Activated T-cell treated with anti-CD3 and anti-CD28 coated beads for 4 hours (primary cell): ENCODE data around the gene BABAM1.
A peak's percentile ranks its signal among the peaks of the same experiment; 100 is the strongest.
"Not testable (repeated sequence)": the region's sequence is repeated elsewhere in the genome, so short reads cannot be mapped to it uniquely, and the experiment has no call there.

Source experiments
- DNase-seq: peaks from one replicate; pipeline ENCODE4 v3.0.0-alpha.2; 2020

Gene BABAM1

DNA sequence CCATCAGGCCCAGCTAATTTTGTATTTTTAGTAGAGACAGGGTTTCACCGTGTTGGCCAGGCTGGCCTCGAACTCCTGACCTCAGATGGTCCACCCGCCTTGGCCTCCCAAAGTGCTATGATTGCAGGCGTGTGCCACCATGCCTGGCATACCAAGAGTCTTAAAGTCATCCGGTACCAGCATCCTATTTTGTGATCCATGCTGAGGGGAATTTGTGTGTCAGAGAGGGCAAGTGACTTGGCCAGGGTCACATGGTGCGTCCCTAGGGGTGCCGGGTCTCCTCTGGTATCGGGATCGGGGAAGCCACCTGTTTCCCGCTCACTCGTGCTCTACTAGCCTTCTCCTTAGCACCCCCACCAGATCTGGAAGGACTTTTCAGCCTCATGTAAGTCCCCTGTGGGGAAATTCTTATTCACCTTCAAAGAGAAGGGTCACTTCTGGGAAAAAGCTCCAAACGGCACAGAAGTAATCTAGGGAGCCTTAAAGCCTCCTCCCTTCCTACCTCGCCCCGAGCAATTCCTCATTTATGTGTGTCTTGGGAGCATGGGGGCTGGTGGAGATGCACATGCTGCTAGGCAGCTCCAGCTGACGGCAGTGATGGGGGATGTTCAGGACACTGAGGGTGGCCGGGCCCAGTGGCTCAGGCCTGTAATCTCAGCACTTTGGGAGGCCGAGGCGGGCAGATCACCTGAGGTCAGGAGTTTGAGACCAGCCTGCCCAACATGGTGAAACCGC, 8.4 kb downstream of the BABAM1 start:
- DNase-seq, result no peak

DNA sequence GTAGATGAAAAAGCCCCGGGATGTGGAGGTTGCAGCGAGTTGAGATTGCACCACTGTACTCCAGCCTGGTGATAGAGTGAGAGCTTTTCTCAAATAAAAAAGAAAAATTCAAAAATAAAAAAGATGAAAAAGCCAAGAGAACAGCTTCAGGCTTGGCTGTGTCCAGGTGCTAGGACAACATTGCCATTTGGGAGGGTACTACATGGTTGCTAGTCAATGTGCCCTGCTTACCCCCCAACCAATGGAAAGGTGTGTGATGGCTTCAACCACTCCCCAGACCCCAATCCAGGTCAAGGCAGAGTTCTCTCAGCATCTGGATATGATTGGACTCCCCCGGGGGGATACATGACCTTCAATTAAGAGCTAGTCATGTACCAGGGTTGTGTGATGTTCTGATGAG, 12.2 kb downstream of the BABAM1 start:
- DNase-seq, result no peak

DNA sequence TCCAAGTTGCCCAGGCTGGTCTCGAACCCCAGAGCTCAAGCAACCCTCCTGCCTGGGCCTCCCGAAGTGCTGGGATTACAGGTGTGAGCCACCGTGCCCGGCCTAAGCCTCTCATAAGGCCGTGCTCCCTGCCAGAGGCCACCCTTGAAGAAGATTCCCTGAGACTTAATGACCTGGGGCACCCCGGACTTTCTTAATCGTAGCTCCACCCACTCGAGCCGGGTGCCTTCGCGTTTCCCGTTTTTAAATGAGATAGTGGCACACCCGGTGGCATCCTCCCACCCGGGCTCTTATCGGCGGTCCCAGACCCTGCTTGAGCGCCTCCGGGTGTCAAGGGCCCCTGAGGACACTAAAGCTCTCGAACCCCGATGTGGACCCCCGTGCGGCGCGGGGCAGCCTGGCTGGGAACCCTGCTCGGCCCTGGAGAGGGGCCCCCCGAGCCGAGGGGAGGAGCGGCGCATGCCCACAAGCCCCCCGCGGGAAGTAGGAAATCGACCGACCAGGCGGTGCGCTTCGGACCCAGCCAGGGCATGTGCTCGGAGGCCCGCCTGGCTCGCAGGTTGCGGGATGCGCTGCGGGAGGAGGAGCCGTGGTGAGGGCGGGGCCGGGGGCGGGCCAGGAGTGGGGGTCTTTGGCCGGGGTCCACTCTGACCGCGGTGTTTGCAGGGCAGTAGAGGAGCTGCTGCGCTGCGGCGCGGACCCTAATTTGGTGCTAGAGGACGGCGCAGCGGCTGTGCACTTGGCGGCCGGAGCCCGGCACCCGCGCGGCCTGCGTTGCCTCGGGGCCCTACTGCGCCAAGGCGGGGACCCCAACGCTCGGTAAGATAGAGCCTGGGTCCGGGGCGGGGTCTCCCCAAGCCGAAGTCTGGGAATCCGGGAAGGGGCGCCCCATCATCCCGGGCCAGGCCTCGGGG, 14.4 kb downstream of the BABAM1 start, which contains the start of gene ANKLE1:
TSS of gene ANKLE1 (plus strand) at position 511 of the 914 bp plus-strand sequence. CDS start at position 531, 20 bp downstream.
- DNase-seq, result no peak

DNA sequence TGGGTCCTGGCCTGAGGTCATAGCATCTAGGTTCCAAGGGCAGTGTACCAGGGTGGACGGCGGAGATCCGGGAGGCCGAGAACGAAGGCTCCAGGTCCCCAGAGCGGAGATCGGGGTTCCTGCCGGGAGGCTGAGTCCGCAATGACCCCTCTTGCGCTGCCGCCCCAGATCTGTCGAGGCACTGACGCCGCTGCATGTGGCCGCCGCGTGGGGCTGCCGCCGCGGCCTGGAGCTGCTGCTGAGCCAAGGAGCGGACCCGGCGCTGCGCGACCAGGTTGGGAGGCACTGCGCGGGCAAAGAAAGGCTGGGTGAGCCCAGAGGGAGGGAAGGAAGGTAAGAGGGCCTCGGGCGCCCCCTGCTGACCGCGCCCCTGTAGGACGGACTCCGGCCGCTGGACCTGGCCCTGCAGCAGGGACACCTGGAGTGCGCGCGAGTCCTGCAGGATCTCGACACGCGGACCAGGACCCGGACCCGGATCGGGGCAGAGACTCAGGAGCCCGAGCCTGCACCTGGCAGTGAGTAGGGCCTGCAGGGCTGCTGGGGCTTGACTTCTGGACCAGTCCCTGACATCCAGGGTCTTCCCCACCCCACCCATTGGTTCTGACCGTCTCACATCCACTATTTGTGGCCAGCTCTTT, 15.4 kb downstream of the BABAM1 start:
- peak; percentile 66 for DNase-seq

DNA sequence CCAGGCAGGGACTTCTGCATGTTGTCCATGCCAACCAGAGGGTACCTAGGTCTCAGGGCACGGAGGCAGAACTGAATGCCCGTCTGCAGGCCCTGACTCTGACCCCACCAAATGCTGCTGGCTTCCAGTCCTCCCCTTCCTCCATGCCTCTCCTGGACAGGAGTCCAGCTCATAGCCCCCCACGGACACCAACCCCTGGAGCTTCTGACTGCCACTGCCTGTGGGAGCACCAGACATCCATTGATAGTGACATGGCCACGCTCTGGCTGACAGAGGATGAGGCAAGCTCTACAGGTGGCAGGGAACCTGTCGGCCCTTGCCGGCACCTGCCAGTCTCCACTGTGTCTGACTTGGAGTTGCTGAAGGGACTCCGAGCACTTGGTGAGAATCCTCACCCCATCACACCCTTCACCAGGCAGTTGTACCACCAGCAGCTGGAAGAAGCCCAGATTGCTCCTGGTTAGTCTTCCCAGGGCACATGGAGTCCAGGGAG, 16.3 kb downstream of the BABAM1 start:
- no peak for DNase-seq

DNA sequence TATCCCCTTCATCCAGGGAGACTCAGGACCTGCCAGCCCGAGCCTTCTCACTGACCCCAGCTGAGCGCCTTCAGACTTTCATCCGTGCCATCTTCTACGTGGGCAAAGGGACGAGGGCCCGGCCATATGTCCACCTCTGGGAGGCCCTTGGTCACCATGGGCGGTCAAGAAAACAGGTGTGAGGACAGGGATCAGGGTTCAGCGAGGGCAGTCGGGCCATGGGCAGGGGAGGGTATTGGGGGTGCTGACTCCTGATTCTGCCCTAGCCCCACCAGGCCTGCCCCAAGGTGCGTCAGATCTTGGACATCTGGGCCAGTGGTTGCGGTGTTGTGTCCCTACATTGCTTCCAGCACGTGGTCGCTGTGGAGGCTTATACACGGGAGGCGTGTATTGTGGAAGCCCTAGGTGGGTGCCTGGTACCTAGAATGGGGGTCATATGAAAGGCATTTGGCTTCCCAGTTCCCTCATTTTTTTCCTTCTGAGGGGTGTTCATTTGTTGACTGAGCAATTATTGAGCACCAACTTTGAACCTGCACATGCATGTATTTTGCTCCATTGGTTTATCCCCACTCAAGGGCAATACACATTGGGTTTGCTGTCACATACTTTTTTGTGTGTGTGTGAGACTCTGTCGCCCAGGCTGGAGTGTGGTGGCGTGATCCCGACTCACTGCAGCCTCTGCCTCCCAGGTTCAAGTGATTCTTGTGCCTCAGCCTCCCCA, 18.3 kb downstream of the BABAM1 start:
- DNase-seq, result no peak

DNA sequence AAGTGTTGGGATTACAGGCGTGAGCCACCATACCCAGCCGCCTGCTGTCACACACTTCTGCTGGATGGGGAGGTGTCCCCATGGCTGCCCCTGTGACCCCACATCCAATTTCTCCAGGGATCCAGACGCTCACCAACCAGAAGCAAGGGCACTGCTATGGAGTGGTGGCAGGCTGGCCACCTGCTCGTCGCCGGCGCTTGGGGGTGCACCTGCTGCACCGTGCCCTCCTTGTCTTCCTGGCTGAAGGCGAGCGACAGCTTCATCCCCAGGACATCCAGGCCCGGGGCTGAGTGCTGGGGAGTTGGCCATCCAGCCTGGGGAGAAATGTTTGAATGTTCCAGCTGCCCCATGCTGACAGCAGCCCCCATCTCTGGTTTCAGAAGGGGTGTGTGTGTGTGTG, 19.0 kb downstream of the BABAM1 start:
- DNase-seq, result no peak

DNA sequence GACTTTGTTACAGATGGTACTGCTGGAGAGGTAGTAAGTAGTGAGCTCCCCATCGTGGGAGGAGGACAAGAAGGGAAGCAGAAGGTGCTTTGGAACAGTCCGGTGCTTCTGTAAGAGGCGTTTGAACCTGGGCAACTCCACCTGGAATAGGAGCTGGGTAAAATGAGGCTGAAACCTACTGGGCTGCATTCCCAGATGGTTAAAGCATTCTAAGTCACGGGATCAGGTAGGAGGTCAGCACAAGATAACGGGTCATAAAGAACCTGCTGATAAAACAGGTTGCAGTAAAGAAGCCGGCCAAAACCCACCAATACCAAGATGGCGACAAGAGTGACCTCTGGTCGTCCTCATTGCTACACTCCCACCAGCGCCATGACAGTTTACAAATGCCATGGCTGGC, 19.5 kb downstream of the BABAM1 start:
- DNase-seq, result no peak

DNA sequence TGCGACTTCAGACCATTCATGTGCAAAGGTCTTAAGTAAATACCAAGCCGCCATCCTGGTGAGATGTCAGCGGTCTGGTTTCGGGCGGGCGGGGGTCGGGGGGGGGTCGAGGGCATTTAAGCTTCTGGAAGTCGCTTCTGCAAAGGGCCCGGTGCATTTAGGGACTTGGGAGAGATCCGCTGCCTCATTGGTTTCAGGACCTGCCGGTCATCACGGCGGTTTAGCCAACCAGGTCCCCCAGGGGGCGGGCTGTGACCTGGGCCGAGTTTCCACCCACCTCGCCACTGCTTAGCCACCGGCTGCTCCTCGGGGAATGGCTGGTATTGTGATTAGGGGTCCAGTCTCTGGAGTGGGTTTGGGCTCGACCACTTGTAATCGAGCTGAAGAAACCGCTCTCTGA, 22.2 kb downstream of the BABAM1 start:
- peak; percentile 18 for DNase-seq

DNA sequence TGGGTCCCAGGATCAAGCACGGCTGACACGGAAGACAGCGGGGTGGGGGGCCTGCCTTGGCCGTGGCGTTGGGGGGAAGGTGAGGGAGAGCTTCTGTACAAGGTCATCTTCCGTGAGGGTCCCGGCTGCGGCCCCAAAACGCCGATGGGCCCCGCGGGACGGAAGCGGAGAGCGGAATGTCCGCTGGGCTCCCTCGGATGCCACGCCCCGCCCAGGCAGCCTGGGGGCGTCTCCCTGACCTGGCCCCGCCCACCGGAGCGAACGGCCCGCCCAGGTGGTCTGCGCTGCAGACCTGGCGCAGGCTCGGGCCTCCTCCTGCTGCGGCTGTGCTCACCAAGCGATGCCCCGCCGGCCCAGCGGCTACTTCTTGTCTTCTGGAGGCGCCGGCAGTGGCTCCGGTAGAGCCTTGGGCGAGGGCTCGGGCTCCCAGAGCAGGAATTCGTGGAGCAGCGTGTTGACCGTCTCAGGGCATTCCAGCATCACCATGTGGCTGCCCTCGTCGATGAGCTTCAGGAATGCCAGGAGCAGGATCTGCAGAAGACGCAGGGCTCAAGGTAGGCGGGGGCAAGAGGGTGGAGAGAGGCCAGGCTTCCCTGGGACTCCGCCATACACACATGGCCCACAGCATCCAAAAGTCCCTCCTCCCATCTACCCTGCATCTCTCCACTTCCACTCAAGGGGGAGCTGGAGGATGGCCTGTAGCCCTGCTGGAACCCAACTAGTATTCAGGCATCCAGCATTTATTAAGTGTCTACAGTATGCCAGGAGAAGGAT, 25.2 kb downstream of the BABAM1 start:
- peak; percentile 75 for DNase-seq

DNA sequence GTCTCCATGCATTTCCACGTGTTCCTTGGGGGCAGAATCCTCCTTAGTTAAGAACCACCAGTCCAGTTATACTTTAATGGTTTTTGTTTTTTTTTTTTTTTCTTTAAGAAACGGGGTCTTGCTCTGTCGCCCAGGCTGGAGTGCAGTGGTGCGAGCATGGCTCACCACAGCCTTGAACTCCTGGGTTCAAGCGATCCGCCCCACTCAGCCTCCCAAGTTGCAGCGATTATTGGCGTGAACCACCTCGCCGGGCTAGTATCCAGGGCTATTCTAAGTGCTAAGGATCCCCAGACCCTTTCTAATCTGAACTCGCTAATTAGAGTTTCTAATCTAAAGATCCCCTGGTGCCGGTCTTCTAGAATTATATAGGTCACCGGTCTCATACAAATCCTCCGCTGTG, 26.4 kb downstream of the BABAM1 start:
- no peak for DNase-seq

DNA sequence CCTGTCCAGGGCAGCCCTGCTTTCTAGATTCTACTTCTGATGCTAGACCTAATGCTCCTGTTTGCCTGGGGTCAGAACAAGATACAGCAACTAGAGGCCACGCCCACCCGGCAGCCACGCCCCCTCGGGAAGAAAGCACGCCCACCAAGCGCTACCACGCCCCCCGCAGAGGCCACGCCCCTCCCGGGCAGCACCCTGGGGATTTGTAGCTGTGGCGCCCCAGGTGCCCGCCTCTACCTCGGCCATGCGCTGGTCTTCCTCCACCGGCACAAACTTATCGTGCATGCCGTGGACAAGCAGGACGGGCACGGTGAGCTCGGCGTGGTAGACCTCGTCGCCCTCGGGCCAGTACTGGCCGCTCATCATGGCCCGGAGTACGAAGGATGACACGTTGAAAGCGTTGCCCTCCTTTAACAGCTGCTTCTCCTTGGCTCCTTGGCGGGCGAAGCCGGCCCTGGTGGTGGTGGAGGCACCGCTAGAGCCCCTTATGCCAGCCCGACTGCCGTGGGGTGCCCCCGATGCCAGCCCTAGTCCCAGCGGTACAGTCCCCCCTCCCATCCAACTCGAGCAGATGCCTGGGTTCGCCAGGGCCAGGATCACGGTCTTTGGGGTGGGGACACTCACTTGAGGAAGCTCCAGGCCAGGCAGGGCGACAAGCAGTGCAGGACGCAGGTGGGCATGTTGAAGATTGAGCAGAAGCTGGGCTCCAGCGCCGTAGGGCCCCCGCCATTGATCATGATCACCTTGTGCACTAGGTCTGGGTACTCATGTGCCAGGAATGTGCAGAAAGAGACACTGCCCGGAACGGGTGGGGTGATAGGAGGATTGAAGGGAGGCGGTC, 27.0 kb downstream of the BABAM1 start:
- peak; percentile 33 for DNase-seq

DNA sequence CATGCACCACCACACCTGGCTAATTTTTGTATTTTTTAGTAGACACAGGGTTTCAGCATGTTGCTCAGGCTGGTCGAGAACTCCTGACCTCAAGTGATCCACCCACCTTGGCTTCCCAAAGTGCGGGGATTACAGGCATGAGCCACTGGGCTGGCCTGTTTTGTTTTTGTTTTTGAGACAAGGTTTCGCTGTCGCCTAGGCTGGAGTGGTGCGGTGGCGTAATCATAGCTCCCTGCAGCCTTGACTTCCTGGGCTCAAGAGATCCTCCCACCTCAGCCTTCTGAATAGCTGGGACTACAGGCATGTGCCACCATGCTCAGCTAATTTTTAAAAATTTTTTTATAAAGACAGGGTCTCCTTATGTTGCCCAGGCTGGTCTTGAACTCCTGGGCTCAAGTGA, 28.3 kb downstream of the BABAM1 start:
- not testable (repeated sequence) for DNase-seq

DNA sequence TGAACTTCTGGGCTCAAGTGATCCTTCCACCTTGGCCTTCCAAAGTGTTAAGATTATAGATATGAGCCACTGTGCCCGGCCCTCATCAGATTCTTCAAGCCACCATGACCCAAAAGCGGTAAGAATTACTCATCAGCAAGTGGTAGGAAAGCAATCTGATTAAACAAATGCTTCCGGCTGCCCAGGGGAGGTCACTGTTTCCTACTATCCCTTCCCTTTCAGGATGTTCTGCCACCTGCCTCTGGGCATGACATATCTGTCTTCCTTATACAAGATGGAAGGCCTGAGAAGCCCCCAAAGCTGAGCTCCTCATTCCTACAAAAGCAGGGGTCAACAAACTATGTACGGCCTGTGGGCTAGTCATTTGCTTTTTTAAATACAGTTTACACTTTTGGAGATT, 29.0 kb downstream of the BABAM1 start:
- DNase-seq, result no peak

DNA sequence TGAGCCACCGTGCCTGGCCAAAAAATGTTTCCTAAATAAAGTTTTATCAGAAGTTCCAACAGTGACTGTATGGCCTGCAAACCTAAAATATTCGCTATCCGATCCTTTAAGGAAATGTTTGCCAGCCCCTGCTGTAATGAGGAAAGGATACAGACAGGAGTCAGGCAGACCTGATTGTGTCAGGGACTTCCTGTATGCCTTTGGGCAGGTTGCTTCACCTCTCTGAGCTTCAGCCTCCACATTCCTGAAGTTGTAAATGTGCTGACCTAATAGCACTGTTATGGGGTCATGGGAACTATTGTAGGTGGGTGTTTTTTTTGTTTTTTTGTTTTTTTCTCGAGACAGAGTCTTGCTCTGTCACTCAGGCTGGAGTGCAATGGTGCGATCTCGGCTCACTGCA, 29.7 kb downstream of the BABAM1 start:
- no peak for DNase-seq

DNA sequence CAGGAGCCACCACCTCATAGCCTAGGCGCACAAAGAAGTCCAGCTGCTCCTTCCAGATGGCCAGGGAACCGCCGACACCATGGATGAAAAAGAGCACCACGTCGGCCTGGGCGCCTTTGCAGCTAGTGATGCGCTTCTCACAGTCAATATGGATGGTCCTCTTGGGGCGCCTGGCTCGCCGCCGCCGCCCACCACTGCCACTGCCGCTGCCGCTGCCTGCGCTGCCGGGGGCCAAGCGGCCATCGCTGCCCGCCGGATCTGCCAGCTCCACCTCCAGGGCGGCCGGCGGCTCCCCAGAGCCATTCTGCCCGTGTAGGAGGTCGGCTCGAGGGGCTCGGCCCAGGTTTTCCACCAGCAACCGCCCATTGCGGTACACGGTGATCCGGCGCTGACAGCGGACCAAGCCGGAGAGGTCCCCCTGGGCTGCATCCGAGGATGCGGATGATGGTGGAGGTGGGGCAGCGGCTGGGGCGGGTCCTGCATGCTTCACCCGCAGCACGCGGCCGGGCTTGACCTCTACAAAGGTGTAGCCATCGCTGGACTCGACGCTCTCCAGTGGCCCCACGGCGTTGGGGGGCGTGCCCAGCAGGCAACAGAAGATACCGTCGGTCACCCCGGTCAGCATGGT, 33.9 kb downstream of the BABAM1 start:
- DNase-seq, result no peak

DNA sequence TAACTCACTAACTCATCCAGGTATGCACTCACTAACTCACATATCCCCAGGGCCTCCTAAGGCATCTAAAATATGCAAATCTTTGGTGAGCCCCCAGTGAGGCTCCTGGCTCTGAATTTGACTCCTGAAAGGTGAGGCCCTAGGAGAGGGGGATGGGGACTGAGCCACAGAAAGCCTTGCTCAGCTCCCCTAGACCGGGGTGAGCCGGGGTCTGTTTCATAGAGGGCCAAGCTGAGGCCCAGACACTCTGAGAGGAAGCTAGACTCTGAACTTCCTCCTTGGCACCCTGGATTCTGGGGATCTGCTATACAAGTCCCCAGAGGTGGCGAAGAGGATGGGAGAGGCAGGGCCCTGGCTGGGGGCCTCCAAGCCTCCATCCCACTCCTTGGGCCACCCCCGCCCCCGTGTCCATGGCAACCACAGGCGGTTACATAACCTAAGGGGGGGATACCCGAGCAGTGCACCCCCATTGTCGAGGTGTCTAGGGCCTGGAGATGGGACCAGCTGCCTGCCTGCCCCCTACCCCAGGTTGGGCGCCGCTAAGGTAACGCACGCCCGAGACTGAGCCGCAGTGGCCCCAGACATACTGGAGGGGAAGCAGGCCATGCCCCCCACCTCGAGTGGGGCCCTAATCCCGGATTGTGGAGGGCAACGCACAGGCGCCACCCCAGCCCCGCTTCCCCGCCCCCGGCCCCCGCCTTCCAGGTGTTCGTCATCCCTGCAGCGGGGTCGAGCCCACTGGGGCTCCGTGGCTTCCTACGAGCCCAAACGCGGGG, 35.3 kb downstream of the BABAM1 start:
- peak; percentile 34 for DNase-seq

DNA sequence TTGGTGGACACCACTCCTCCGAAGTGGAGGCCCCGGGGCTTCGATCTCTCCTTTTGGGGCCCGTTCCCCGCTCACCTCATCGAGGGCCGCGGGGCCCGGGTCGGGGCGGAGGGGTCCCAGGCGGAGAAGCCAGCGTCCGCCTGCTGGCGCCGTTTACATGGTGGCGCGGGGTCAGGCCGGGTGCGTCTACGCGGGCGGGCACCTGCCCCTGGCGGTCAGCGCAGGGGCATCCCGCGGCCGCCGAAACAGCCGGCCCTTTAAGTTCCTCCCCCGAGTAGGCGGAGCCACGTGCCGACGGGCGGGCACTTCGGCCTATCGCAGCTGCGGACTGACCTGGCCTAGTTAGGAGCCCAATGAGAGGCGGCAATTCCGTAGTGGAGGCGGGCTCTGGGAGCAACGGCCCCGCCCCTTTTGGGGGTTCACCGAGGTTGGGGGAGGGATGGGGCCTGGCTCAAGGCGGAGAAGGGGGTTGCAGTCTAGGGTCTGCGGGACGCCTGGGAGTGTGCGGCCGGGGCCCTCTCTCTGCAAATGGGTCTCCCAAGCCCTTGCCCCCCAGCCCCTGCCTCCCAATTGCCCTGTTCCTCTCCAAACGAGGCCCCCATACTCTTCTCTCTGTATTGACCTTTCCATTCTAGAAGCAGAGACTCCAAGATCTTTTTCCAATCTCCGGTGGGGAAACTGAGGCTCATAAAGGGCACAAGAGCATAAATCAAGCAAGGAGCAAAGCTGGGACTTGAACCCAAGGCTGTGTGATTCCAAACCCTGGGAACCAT, 36.1 kb downstream of the BABAM1 start, which contains the start of gene ABHD8:
TSS of gene ABHD8 (minus strand) at position 259 of the 773 bp plus-strand sequence. CDS start 1,809 bp downstream, outside the sequence.
- DNase-seq, result peak; percentile 88

DNA sequence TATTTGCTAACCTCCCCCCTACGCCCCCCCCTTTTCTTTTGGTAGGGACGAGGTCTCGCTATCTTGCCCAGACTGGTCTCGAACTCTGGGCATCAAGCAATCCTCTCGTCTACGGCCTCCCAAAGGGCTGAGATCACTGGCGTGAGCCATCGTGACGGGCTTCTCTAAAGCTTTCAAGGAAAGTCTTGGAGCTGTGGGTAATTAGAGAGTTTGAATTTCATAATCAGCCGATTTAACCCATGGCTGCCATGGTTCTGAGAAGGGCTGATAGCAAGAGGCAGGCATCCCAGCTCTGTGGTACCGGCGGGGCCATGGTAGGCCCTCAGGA, 36.7 kb downstream of the BABAM1 start:
- DNase-seq, result no peak
